HEK293 (cell line): ENCODE measurements around the gene PLCD3.
A peak's percentile ranks its signal among the peaks of the same experiment; 100 is the strongest.

Source experiments
- GLIS1 ChIP-seq: fragments of 450-650 bp; formaldehyde crosslinking; IDR thresholded peaks from 2 replicates; pipeline ENCODE4 v1.5.1; 2016; ENCODE audit warnings: missing biosample characterization, missing genetic modification characterization
- IKZF3 ChIP-seq: fragments of 450-650 bp; IDR thresholded peaks from 2 replicates; pipeline ENCODE4 v1.5.0; 2018; ENCODE audit warnings: missing biosample characterization, mild to moderate bottlenecking, missing genetic modification characterization, moderate library complexity
- INSM2 ChIP-seq: fragments of 450-650 bp; formaldehyde crosslinking; IDR thresholded peaks from 2 replicates; pipeline ENCODE4 v1.5.1; 2016; ENCODE audit warnings: missing biosample characterization, missing genetic modification characterization
- KLF1 ChIP-seq: fragments of 450-650 bp; formaldehyde crosslinking; IDR thresholded peaks from 2 replicates; pipeline ENCODE4 v1.5.1; 2016; ENCODE audit warnings: missing biosample characterization, missing genetic modification characterization
- KLF10 ChIP-seq: fragments of 450-650 bp; IDR thresholded peaks from 2 replicates; pipeline ENCODE4 v1.5.1; 2018; ENCODE audit warnings: missing biosample characterization, mild to moderate bottlenecking, missing genetic modification characterization
- PRDM1 ChIP-seq: fragments of 450-650 bp; formaldehyde crosslinking; IDR thresholded peaks from 2 replicates; pipeline ENCODE4; 2016; ENCODE audit warnings: missing biosample characterization, missing genetic modification characterization
- PRDM10 ChIP-seq: fragments of 450-650 bp; formaldehyde crosslinking; IDR thresholded peaks from 2 replicates; pipeline ENCODE4 v1.5.1; 2016; ENCODE audit warnings: missing biosample characterization, missing genetic modification characterization
- SCRT2 ChIP-seq: fragments of 450-650 bp; formaldehyde crosslinking; IDR thresholded peaks from 2 replicates; pipeline ENCODE4 v1.5.1; 2016; ENCODE audit warnings: missing biosample characterization, missing genetic modification characterization
- ZBTB1 ChIP-seq: fragments of 450-650 bp; formaldehyde crosslinking; IDR thresholded peaks from 2 replicates; pipeline ENCODE4 v1.5.1; 2016; ENCODE audit warnings: missing biosample characterization, missing genetic modification characterization
- ZBTB10 ChIP-seq: fragments of 450-650 bp; formaldehyde crosslinking; IDR thresholded peaks from 2 replicates; pipeline ENCODE4 v1.5.1; 2016; ENCODE audit warnings: missing biosample characterization, missing genetic modification characterization
- ZEB2 ChIP-seq: fragments of 450-650 bp; formaldehyde crosslinking; IDR thresholded peaks from 2 replicates; pipeline ENCODE4 v1.5.1; 2016; ENCODE audit warnings: missing biosample characterization, missing genetic modification characterization
- ZIC2 ChIP-seq: fragments of 450-650 bp; formaldehyde crosslinking; IDR thresholded peaks from 2 replicates; pipeline ENCODE4 v1.5.1; 2016; ENCODE audit warnings: missing biosample characterization, missing genetic modification characterization
- ZNF10 ChIP-seq: fragments of 450-650 bp; formaldehyde crosslinking; IDR thresholded peaks from 2 replicates; pipeline ENCODE4 v1.5.1; 2017; ENCODE audit warnings: missing biosample characterization, missing genetic modification characterization
- ZNF132 ChIP-seq: fragments of 450-650 bp; formaldehyde crosslinking; IDR thresholded peaks from 2 replicates; pipeline ENCODE4 v1.5.1; 2017; ENCODE audit warnings: missing biosample characterization, missing genetic modification characterization, borderline replicate concordance
- ZNF18 ChIP-seq: fragments of 450-650 bp; formaldehyde crosslinking; IDR thresholded peaks from 2 replicates; pipeline ENCODE4 v1.5.1; 2016; ENCODE audit warnings: missing biosample characterization, missing genetic modification characterization
- ZNF24 ChIP-seq: fragments of 450-650 bp; formaldehyde crosslinking; IDR thresholded peaks from 2 replicates; pipeline ENCODE4 v1.5.1; 2016; ENCODE audit warnings: missing biosample characterization, missing genetic modification characterization
- ZNF266 ChIP-seq: fragments of 450-650 bp; formaldehyde crosslinking; IDR thresholded peaks from 2 replicates; pipeline ENCODE4 v1.5.1; 2016; ENCODE audit warnings: missing biosample characterization, missing genetic modification characterization, low read depth
- ZNF398 ChIP-seq: fragments of 450-650 bp; formaldehyde crosslinking; IDR thresholded peaks from 2 replicates; pipeline ENCODE4 v1.5.1; 2017; ENCODE audit warnings: missing biosample characterization, missing genetic modification characterization
- ZNF501 ChIP-seq: fragments of 450-650 bp; formaldehyde crosslinking; IDR thresholded peaks from 2 replicates; pipeline ENCODE4 v1.5.1; 2016; ENCODE audit warnings: missing biosample characterization, missing genetic modification characterization
- ZNF513 ChIP-seq: fragments of 450-650 bp; IDR thresholded peaks from 2 replicates; pipeline ENCODE4 v1.5.1; 2018; ENCODE audit warnings: missing biosample characterization, missing genetic modification characterization
- ZNF561 ChIP-seq: fragments of 450-650 bp; IDR thresholded peaks from 2 replicates; pipeline ENCODE4 v1.5.1; 2018; ENCODE audit warnings: missing biosample characterization, missing genetic modification characterization, borderline replicate concordance
- ZNF585B ChIP-seq: fragments of 450-650 bp; formaldehyde crosslinking; IDR thresholded peaks from 2 replicates; pipeline ENCODE4 v1.5.1; 2016; ENCODE audit warnings: missing biosample characterization, missing genetic modification characterization
- ZNF639 ChIP-seq: fragments of 450-650 bp; formaldehyde crosslinking; IDR thresholded peaks from 2 replicates; pipeline ENCODE4 v1.5.1; 2016; ENCODE audit warnings: missing biosample characterization, missing genetic modification characterization
- ZNF830 ChIP-seq: fragments of 450-650 bp; IDR thresholded peaks from 2 replicates; pipeline ENCODE4 v1.5.0; 2018; ENCODE audit warnings: missing biosample characterization, missing genetic modification characterization, low read depth, mild to moderate bottlenecking, moderate library complexity
- ZSCAN30 ChIP-seq: fragments of 450-650 bp; IDR thresholded peaks from 2 replicates; pipeline ENCODE4 v1.5.1; 2018; ENCODE audit warnings: missing biosample characterization, mild to moderate bottlenecking, missing genetic modification characterization, moderate library complexity

PLCD3 gene

GRCh38 chr17:45098869-45099616 lies 33.3 kb downstream of the PLCD3 start (continued):
- TF ChIP-seq PRDM10 (peak; percentile 73), ZNF10 (no peak), ZEB2 (tag by site-specific recombination) (0 out of 2 replicates have a peak, but pooled peaks have one; percentile 17), INSM2 (no peak), ZNF501 (no peak), ZNF830 (tag by site-specific recombination) (no peak), IKZF3 (0 out of 2 replicates have a peak, but pooled peaks have one; percentile 56), ZNF561 (tag by site-specific recombination) (peak; percentile 80; the same call in 1 of the 2 replicates), ZNF24 (tag by site-specific recombination) (no peak), KLF10 (tag by site-specific recombination) (no peak), ZBTB1 (tag by site-specific recombination) (no peak), ZNF585B (tag by site-specific recombination) (no peak), ZNF266 (tag by site-specific recombination) (no peak), ZSCAN30 (tag by site-specific recombination) (no peak), ZNF132 (tag by site-specific recombination) (no peak), SCRT2 (tag by site-specific recombination) (no peak), ZIC2 (tag by site-specific recombination) (no peak), ZNF18 (tag by site-specific recombination) (no peak), ZNF513 (tag by site-specific recombination) (no peak), GLIS1 (no peak), ZNF398 (no peak), KLF1 (tag by site-specific recombination) (no peak), ZNF639 (tag by site-specific recombination) (0 out of 2 replicates have a peak, but pooled peaks have one; percentile 20), PRDM1 (peak; percentile 91), ZBTB10 (tag by site-specific recombination) (no peak)
